GM12875 (cell line): ENCODE data around the gene PDGFD.

Experiments
- H3K4me3 ChIP-seq: one replicate; pipeline ENCODE4 v1.5.1; 2011; ENCODE audit warnings: low read depth, low read length, control low read depth
- TF ChIP-seq, protein P1 (sequence below): IDR thresholded peaks from 2 replicates; pipeline ENCODE4 v1.5.1; 2011; ENCODE audit warnings: low read depth, mild to moderate bottlenecking, control low read depth, inconsistent platforms, low read length, moderate library complexity, borderline replicate concordance; ENCODE audit not compliant: insufficient read depth

The PDGFD gene

GRCh38 chr11:103985041-103985440 lies 178.9 kb downstream of the PDGFD start:
- no peak overlapping the region for H3K4me3 ChIP-seq
- TF ChIP-seq, protein P1, sequence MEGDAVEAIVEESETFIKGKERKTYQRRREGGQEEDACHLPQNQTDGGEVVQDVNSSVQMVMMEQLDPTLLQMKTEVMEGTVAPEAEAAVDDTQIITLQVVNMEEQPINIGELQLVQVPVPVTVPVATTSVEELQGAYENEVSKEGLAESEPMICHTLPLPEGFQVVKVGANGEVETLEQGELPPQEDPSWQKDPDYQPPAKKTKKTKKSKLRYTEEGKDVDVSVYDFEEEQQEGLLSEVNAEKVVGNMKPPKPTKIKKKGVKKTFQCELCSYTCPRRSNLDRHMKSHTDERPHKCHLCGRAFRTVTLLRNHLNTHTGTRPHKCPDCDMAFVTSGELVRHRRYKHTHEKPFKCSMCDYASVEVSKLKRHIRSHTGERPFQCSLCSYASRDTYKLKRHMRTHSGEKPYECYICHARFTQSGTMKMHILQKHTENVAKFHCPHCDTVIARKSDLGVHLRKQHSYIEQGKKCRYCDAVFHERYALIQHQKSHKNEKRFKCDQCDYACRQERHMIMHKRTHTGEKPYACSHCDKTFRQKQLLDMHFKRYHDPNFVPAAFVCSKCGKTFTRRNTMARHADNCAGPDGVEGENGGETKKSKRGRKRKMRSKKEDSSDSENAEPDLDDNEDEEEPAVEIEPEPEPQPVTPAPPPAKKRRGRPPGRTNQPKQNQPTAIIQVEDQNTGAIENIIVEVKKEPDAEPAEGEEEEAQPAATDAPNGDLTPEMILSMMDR = no peak

DNA sequence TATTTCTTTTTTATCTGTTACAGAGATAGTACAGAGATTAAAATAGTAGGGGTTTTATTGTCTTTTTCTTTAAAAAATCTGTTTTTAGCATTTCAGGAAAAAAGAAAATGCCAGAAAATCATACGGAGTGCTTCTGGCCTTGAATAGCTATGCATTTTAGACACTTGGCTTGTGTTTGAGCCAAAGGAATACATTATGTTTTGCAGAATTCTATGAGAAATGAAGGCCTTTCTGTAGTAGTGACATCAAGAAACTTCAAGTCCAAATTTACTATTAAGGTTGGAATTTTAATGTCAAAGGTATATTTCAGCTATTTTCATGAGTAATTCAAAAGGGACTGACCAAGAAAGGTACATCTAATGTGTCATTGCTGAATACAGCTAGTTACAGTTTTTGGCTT lies 183.8 kb downstream of the PDGFD start:
- H3K4me3 ChIP-seq = no peak overlapping the region
- TF ChIP-seq, protein P1 = no peak

DNA sequence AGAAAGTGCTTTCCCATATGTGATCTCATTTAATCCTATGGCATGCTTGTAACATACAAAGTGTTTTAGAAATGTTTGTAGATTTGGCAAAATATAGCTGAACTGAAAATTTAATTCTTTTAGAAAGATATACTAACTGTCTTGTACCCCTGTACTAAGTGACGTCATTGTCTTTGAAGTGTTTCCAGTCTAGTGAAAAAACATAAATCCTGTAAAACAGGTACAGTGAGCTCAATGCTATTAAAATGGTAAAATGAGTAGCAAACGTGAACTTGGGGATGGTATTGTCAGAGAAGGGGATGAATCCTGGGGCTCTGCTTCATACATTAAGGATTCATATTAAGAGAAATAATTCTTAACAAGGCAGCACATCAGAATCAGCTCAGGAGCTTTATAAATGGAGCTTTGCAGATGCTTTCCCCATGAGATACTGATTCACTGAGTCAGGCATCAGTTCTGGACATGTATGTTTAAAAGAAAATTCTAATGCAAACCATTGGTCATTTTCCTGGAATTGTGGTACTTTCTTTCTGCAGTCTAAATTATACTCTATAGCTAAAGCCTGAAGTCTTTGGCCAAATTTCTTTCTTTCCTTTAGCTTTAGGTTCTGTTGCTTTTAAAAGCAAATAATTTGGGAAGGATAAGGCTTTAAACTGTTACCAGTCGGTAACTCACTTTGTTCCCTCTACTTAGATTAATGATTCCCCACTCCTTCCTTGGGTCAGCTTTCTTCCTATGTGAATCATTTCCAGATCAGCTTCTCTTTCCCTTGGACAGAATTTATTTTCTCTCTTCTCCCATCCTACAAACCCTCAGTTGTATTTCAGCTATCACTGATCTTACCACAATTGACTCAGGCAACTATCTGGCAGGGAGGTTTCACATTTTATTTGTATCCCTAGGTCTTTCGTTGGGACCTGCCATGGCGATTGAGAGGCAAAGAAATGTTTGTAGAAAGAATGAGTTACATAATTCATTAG lies 185.0 kb downstream of the PDGFD start:
- TF ChIP-seq, protein P1 = no peak
- H3K4me3 ChIP-seq = no peak overlapping the region

GRCh38 chr11:103972013-103972412 lies 191.9 kb downstream of the PDGFD start:
- H3K4me3 ChIP-seq = no peak overlapping the region
- TF ChIP-seq, protein P1 = no peak

GRCh38 chr11:103970701-103971249 lies 193.2 kb downstream of the PDGFD start:
- no peak overlapping the region for H3K4me3 ChIP-seq
- TF ChIP-seq, protein P1 = no peak

GRCh38 chr11:103968685-103969084 lies 195.3 kb downstream of the PDGFD start:
- TF ChIP-seq, protein P1 = no peak
- H3K4me3 ChIP-seq = no peak overlapping the region

DNA sequence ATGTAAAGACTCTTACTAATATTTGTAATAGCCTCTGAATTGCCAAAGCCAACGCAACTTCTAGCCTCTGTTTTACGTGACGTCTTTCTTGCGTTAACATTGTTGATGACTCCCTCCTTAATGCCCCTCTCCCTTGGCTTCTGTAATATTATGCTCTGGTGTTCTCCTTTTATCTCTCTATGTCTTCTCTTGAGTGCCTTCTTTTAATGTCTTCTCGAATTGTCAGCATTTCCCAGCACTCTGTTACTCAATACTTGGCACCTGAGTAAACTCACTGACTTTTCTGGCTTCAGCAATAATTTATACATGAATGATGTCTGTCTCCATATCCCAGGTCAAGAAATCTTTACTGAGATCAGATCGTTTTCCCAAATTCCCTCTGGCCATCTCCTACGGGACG lies 196.0 kb downstream of the PDGFD start:
- TF ChIP-seq, protein P1 = no peak
- H3K4me3 ChIP-seq = no peak overlapping the region
